Smooth muscle cell (in vitro differentiated cells): ENCODE results near the gene PATJ. TPM values are rescaled to one million over a fixed set of nuclear protein-coding genes. Genes with fewer than 3 reads are reported as not detected.

Source experiments
- DNase-seq: peaks from one replicate; lab custom pipeline; 2025; ENCODE audit not compliant: unreplicated experiment; lab: John Stamatoyannopoulos, UW
- H2AFZ ChIP-seq: fragments of 200-600 bp; sonication (generic); 2 replicates; pipeline ENCODE4 v1.6.0; 2016; ENCODE audit warnings: antibody characterized with exemption, low read depth, mild to moderate bottlenecking
- H3F3A ChIP-seq: fragments of 200-600 bp; sonication (generic); 2 replicates; pipeline ENCODE4 v1.6.0; 2017; ENCODE audit warnings: antibody characterized with exemption, low read depth
- H3K27ac ChIP-seq: fragments of 200-600 bp; sonication (generic); 2 replicates; pipeline ENCODE4 v1.5.1; 2016; ENCODE audit warnings: low read depth, mild to moderate bottlenecking
- H3K27me3 ChIP-seq: fragments of 200-600 bp; sonication (generic); 2 replicates; pipeline ENCODE4 v1.6.1; 2016; ENCODE audit warnings: low read depth, mild to moderate bottlenecking
- H3K36me3 ChIP-seq: fragments of 200-600 bp; sonication (generic); 2 replicates; pipeline ENCODE4 v1.5.1; 2016; ENCODE audit warnings: low read depth
- H3K4me1 ChIP-seq: fragments of 200-600 bp; sonication (generic); 2 replicates; pipeline ENCODE4 v1.5.1; 2016; ENCODE audit warnings: low read depth
- H3K4me2 ChIP-seq: fragments of 200-600 bp; sonication (generic); 2 replicates; pipeline ENCODE4 v1.6.0; 2016; ENCODE audit warnings: mild to moderate bottlenecking
- H3K4me3 ChIP-seq: fragments of 200-600 bp; sonication (generic); 2 replicates; pipeline ENCODE4 v1.5.1; 2016; ENCODE audit warnings: mild to moderate bottlenecking
- H3K79me2 ChIP-seq: fragments of 200-600 bp; sonication (generic); 2 replicates; pipeline ENCODE4 v1.6.0; 2016; ENCODE audit warnings: low read depth, mild to moderate bottlenecking
- H3K9ac ChIP-seq: fragments of 200-600 bp; sonication (generic); 2 replicates; pipeline ENCODE4 v1.6.0; 2016; ENCODE audit warnings: low read depth
- H3K9me3 ChIP-seq: fragments of 200-600 bp; sonication (generic); replicated peaks from 2 replicates; pipeline ENCODE4 v1.5.1; 2016; ENCODE audit warnings: low read depth
- H4K20me1 ChIP-seq: fragments of 200-600 bp; sonication (generic); 2 replicates; pipeline ENCODE4 v1.6.0; 2016; ENCODE audit warnings: low read depth
- WGBS: methylation state at CpG from one replicate; pipeline ENCODE4 v1.1.7; 2016; ENCODE audit warnings: low lambda C conversion rate; 5-methylcytosine and 5-hydroxymethylcytosine counted together
- polyA plus RNA-seq: library from polyadenylated mRNA; unstranded; fragments of >200 nt; fragmentation: Nextera tagmentation; extraction: Ambion mirVana; gene quantifications from 2 replicates; pipeline ENCODE4 v1.2.1, GENCODE V29; 2016
- total RNA-seq: library from RNA; depleted of rRNA; stranded (reverse); fragments of >200 nt; gene quantifications from 2 replicates; pipeline ENCODE4 v1.2.3, GENCODE V29; 2014
- TF ChIP-seq, protein P1 (sequence below): fragments of 200-600 bp; sonication (generic); IDR thresholded peaks from 2 replicates; pipeline ENCODE4 v1.5.1; 2017; ENCODE audit warnings: borderline replicate concordance, mild to moderate bottlenecking, antibody characterized with exemption; ENCODE audit not compliant: insufficient read depth, poor library complexity, severe bottlenecking

PATJ gene
- total and polyA plus RNA-seq, 2 experiments from 2014 or later = 3.5 to 12.3 TPM

DNA sequence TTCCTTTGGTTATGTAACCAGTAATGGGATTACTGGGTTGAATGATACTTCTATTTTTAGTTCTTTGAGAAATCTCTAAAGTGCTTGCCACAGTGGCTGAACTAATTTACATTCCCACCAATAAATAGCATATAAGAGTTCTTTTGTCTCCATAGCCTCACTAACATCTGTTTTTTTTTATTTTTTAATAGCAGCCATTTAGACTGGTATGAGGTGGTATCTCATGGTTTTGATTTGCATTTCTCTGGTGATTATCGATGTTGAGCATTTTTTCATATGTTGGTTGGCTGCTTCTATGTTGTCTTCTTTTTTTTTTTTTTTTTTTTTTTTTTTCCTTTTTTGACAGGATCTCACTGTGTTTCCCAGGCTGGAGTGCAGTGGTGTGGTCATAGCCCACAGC lies 319.8 kb downstream of the PATJ start:
- TF ChIP-seq, protein P1, sequence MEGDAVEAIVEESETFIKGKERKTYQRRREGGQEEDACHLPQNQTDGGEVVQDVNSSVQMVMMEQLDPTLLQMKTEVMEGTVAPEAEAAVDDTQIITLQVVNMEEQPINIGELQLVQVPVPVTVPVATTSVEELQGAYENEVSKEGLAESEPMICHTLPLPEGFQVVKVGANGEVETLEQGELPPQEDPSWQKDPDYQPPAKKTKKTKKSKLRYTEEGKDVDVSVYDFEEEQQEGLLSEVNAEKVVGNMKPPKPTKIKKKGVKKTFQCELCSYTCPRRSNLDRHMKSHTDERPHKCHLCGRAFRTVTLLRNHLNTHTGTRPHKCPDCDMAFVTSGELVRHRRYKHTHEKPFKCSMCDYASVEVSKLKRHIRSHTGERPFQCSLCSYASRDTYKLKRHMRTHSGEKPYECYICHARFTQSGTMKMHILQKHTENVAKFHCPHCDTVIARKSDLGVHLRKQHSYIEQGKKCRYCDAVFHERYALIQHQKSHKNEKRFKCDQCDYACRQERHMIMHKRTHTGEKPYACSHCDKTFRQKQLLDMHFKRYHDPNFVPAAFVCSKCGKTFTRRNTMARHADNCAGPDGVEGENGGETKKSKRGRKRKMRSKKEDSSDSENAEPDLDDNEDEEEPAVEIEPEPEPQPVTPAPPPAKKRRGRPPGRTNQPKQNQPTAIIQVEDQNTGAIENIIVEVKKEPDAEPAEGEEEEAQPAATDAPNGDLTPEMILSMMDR = no peak
- Histone ChIP-seq H3K79me2 (no peaks in the 10 kb centered on the region), H2AFZ (no peak overlapping the region), H3F3A (no peaks in the 10 kb centered on the region), H3K27me3 (no peaks in the 10 kb centered on the region), H3K9me3 (no peaks in the 10 kb centered on the region), H3K36me3 (no peaks in the 10 kb centered on the region), H3K4me3 (no peak overlapping the region), H3K4me2 (no peak overlapping the region), H3K27ac (no peak overlapping the region), H3K4me1 (peaks cover 3% of the 10 kb centered on the region), H4K20me1 (no peaks in the 10 kb centered on the region), H3K9ac (no peak overlapping the region)
- DNase-seq = no peak
- WGBS = 100% methylated on average over 1 of the region's 1 CpG

- Histone ChIP-seq H3K9ac (no peak overlapping the region), H3K36me3 (no peaks in the 10 kb centered on the region), H3K4me3 (no peak overlapping the region), H3K4me2 (no peak overlapping the region), H3K27ac (no peak overlapping the region), H3K27me3 (no peaks in the 10 kb centered on the region), H2AFZ (no peak overlapping the region), H3K79me2 (no peaks in the 10 kb centered on the region), H3K9me3 (no peaks in the 10 kb centered on the region), H3F3A (no peaks in the 10 kb centered on the region), H4K20me1 (no peaks in the 10 kb centered on the region), H3K4me1 (no peaks in the 10 kb centered on the region)
- no peak for DNase-seq
- TF ChIP-seq, protein P1 = no peak
- WGBS = 86% methylated on average over 4 of the region's 4 CpGs
Observed at GRCh38 chr1:62064829-62065407, 322.6 kb downstream of the PATJ start.

DNA sequence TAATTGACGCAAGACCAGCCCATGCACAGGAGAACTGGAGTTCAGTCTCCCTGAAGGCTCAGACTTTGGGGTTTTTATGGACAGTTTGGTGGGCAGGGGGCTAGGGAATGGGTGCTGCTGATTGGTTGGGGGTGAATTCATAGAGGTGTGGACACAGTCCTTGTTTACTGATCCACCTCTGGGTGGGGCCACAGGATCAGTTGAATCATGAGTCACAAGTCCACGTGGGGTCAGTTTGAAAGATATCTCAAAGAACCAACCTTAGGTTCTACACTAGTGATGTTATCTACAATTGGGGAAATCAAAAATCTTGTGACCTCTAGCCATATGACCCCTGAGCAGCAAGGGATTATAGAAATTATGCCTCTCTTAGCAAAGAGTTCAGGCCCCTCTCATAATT lies 324.4 kb downstream of the PATJ start:
- DNase-seq = no peak
- no peaks in the 10 kb centered on the region for H3K9me3 ChIP-seq
- H3K27me3 ChIP-seq = no peaks in the 10 kb centered on the region
- no peaks in the 10 kb centered on the region for H3K4me1 ChIP-seq
- no peak overlapping the region for H3K4me2 ChIP-seq
- H3K79me2 ChIP-seq = no peaks in the 10 kb centered on the region
- H3K4me3 ChIP-seq = no peak overlapping the region
- no peaks in the 10 kb centered on the region for H3F3A ChIP-seq
- no peak overlapping the region for H3K9ac ChIP-seq
- 92% methylated on average over 2 of the region's 2 CpGs for WGBS
- H3K36me3 ChIP-seq = no peaks in the 10 kb centered on the region
- no peaks in the 10 kb centered on the region for H4K20me1 ChIP-seq
- H2AFZ ChIP-seq = no peak overlapping the region
- no peak overlapping the region for H3K27ac ChIP-seq
- TF ChIP-seq, protein P1 = no peak

DNA sequence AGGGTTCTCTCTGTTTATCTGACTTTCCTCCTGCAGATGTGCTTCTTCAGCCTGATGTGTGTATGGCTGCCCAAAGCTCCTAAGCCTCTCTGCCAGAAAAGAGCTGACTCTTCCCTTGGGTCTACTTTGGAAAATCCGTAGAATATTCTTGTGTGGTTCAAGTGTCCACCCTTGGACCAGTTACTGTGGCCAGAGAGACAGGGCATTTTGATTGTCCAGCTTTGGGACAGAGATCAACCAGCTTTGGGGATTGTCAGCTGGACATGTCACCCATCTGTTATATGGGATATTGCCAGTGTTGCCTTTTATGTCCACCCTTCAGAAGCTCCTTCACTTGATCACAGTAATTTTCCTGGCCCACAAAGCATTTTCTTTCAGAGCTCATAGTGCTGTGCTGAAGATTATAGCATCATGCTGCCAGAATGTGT lies 326.1 kb downstream of the PATJ start:
- no peaks in the 10 kb centered on the region for H3K4me1 ChIP-seq
- TF ChIP-seq, protein P1 = no peak
- no peaks in the 10 kb centered on the region for H3F3A ChIP-seq
- H3K36me3 ChIP-seq = no peaks in the 10 kb centered on the region
- no peaks in the 10 kb centered on the region for H3K27me3 ChIP-seq
- no peaks in the 10 kb centered on the region for H3K79me2 ChIP-seq
- no peak overlapping the region for H3K4me3 ChIP-seq
- H4K20me1 ChIP-seq = no peaks in the 10 kb centered on the region
- H3K9me3 ChIP-seq = no peaks in the 10 kb centered on the region
- no peak for DNase-seq
- WGBS = 83% methylated on average over 1 of the region's 1 CpG
- no peak overlapping the region for H3K4me2 ChIP-seq
- no peak overlapping the region for H3K27ac ChIP-seq
- no peak overlapping the region for H2AFZ ChIP-seq
- no peak overlapping the region for H3K9ac ChIP-seq
